Stimulated activated CD8-positive, alpha-beta memory T cell treated with anti-CD3 and anti-CD28 coated beads, Interleukin-15, amount 100 ng/mL, for 1 hour (primary cell): ENCODE measurements around the gene HEMGN.

Experiments
- DNase-seq: peaks from one replicate; pipeline ENCODE4 v3.0.0-alpha.2; 2020; ENCODE audit warnings: low read depth

The HEMGN gene

DNA sequence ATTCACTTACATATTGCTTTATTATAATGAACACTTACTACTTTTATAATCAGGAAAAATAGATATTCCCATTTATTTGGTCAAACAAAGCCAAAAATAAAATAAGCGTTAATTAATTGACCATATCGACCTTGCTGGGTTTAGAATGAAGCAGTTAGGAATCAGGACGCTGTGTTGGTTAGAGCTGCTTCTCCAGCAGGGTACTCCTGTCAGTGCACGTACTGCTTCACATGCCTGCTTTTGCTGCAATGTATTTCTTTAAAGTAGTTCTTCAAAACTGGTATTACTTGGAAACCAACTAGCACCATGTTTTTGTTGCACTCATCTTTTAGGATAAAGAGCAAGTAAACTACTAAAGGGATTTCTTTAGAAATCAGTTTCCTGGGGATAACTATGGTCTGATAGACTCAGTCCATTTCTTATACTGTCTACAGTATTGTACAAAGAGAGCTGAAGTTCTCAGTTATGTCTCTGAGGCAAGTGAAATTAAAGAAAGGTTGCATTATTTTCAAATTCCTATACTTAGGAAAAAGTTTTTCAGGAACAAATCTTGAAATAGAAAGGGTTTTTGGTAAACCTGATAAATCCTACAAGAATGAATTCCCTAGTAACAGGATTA, 8.9 kb downstream of the HEMGN start:
- no peak for DNase-seq

DNA sequence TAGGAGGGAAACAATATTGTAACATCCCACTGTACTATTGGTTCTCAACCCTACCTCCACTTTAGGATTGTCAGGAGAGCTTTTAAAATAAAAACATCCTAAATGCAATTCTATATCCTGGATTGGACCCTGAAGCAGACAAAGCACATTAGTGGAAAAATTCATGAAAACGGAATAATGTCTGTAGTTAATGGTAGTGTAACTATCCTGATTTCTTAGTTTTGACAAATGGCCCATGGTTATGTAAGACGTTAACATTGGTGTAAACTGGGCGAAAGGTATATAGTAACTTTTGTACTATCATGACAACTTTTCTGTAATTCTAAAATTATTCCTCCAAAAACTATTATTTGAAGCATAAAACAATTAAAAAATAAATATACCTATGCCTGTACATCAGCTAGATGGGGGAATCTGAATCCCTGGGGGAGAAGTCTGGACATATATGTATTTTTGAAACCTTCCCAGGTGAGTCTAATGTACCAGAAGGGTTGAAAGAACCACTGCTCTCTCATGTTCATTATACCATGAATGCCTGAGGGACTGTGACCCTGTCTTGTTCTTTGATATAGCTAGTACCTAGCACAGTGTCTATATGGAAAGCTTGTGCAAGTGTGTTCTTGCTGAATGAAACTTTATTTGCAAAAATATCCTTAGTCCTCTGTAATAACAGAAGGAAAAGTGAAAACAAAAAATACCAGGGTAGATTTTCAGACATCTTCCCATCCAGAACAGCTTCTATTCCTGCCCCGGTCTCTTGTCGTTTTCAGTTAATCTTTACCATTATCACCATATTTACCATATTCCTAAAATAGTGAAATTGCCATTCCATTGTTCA, 12.3 kb downstream of the HEMGN start:
- no peak for DNase-seq

DNA sequence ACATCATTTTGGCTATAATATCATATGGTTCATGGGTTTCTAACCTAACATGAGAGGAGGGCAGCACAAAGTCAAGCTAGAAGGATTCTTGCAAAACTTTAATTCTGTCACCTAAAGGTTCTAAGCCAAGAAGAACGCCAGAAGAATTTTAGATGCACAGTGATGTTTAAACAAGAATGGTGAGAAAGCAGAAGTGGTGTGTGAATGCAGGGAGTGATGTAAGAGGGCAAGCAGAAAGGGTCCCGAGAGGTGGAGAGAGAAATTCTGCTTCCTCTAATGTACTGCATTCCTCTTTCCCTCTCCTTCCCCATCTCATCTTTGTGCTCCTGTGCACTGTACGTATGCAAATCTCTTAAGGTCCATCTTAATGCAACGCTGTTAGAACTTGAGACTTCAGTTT, 13.6 kb downstream of the HEMGN start:
- DNase-seq, result no peak

DNA sequence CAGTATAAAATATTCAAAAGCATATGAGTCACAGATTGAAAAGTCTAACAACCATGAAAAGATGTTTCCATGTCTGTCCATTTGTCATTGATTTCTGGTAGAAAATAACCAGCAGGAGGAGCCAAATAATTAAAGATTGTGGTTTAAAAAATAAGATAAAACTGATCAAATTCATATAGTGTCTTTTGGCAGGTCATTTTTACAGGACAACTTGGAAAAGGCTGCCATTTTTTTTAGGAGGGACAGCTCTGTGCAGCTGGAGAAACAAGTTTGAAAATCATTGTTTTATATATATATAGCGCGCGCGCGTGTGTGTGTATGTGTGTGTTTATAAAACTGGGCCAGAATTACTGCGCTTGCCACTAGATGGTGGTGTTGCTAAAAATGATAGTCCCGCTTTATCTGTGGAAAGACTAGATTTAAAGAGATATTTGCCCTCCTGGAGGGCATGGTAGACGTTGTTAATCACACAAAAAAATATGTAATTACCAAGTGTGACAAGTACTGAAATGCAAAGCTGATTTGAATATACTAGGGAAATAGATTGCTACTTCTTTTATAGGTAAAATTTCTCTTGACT, 14.4 kb downstream of the HEMGN start:
- peak; percentile 61 for DNase-seq

DNA sequence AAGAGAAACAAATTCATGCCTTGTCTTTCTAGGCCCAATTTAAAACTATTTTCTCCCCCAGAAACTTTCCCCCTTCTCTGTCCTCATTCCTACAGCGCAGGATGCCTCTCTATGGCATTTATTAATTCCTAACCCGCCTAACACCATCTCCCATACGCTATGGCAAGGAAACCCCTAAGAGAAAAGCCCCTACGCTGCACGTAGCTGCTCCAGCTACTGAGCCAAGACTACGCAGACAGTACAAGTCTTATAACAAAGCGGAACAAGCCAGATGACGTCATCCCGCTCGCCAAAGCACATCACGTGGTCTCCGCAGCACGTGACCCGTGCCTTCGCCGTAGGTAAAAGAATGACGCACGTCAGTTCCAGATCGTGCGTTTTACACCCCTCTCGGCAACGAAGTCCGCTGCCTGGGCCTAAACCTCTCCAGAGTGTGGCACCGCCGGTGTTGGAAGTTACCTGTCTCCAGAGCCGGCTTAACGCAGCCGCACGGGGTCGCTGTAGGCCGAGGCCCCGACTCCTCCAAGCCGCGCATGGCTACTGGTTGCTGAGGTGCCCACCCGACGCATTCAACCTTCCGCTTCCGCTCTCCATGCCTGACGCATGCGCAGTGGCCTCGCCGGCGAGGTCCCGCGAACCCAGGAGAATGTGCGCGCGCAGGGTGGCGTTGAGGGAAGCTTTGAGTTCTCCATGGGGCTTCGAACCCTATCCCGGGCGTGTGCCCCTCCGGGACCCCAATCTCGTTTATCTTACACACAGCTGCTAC, 15.8 kb downstream of the HEMGN start, which contains the start of gene TRMO:
Gene TRMO, minus strand, starts transcription at position 542 of the 766 bp plus-strand sequence. Its CDS starts 7 bp downstream, at position 535.
- DNase-seq, result peak; percentile 96

DNA sequence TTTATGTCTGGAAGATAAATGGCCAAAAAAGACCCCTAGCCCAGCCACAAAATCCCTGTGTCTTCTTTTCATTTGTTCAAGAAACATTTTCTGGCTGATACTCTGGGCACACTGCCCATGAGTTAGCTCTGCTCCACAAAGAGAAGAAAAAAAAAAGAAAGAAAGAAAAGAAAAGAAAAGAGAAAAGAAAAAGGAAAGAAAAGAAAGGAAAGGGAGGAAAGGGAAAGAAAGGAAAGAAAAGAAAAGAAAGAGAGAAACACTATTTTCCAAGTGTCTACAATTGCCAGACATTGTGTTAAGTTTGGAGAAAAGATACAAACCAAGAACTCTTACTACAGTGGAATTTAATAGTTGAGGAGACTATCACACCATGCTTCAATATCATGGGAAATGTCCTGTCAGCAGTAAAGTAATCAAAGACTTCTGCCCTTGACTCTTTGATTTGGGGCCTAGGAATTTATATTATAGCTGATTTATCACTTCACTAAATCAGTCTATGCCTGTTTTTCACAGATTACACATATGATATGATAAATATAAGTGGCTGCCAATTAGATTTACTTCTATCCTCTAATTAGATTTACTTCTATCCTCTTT, 18.7 kb downstream of the HEMGN start:
- DNase-seq, result no peak

- DNase-seq, result no peak
These were observed 19.4 kb downstream of the HEMGN start for GRCh38 chr9:97918611-97919010.

DNA sequence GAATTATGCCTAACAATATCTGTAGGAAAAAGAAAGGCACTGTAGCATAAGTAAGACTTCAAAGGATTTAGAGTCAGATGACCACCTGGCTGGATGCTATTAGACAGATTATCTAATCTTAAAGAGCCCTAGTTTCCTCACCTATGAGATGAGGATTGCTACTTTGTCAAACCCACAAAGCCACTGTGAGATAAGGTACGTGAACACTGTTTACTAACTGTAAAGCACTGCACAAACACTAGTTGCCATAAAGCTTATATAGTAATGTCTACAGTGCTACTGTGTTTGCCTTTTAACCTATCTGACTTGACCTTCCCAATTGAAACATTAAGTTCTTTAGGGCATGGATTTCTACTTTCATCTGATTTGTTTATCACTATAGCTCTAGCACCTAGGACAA, 26.0 kb downstream of the HEMGN start:
- DNase-seq, result no peak

- no peak for DNase-seq
These were observed 26.4 kb downstream of the HEMGN start for GRCh38 chr9:97911528-97911927.

DNA sequence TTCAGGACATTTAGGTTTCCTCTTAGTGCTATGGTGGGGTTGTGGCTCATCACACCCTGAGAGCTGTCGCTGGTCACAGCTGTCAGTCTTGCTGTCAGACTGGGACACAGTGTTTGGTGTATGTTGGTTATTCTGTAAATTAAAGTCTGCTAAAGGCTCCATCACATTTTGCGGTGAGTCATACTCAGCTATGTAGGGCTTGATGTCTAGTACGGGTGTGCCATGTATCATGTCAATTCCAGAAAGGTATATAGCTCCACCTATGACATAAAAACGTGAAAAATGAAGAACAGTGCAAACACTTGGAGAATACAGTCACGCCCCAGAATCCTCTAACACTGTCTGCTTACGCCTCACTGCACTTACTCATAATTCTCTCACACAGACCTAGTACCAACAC, 27.6 kb downstream of the HEMGN start:
- no peak for DNase-seq

DNA sequence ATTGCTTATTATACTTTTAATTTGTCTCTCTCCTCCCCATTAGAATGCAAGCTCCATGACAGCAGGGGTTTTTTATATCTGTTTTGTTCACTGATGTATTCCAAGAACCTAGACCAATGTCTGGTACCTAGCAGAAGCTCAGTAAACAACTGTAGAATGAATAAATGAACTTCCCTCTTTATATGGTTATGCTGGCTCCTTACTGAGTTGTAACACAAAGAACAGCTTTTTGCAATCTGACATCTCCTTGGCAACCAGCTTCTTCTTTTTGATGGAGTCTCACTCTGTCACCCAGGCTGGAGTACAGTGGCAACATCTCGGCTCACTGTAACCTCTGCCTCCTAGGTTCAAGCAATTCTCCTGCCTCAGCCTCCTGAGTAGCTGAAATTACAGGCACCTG, 29.3 kb downstream of the HEMGN start:
- DNase-seq, result no peak

DNA sequence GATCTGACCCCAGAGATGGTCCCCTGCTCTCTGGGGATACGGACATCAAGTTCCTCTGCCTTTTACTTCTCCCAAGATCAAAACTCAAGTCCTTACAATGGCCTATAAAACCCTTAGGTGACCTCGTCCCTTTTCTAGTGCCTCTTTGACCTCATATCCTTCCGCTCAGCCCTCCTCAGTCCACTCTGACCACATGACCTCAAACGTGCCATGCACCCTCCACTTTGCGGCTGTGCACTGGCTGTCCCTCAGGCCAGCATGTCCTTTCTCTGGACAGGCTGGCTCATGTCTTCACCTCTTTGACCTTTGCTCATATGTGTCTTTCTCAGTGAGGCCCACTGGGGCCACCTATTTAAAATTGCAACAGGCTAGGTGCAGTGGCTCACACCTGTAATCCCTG, 30.3 kb downstream of the HEMGN start:
- DNase-seq, result no peak

DNA sequence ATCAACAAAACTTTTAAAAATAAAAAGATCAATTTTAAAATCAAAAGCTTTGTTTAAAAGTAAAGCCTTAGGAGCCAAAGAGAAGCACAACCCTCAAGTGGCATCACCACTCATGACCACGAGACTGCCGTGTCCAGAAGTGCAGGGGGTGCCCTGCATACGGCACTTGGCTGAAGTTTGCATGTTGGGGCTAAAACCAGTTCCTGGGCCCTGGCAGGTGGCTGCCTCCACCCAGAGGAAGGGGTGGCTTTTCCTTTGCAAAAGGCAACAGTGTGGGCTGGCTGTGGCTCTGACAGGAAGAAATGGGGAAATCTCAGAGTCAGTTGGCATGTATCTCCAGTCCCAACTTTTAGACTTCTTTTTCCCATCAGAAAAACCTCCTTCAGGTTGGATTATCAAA, 30.9 kb downstream of the HEMGN start:
- no peak for DNase-seq

GRCh38 chr9:97906236-97906831, 31.6 kb downstream of the HEMGN start:
- DNase-seq, result no peak

- DNase-seq, result no peak
These were observed 32.7 kb downstream of the HEMGN start for GRCh38 chr9:97905228-97905627.

DNA sequence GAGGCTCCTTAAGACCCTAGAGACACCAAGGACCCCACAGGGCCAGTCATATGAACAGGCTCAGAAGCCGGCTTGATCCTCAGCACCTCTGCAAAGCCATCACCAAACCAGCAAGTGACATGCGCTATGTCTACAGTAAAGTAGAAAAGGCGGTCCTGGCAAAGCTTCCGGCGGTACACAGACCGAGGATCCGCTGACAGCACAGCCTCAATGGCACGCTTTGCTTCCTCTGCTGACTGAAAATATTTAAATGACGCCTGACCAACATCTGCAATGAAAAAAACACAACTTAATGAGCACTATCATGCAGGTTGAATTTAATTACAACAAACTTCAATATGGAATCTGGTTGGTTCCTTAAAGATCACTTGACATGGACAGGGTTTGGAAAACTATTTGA, 33.2 kb downstream of the HEMGN start:
- no peak for DNase-seq

DNA sequence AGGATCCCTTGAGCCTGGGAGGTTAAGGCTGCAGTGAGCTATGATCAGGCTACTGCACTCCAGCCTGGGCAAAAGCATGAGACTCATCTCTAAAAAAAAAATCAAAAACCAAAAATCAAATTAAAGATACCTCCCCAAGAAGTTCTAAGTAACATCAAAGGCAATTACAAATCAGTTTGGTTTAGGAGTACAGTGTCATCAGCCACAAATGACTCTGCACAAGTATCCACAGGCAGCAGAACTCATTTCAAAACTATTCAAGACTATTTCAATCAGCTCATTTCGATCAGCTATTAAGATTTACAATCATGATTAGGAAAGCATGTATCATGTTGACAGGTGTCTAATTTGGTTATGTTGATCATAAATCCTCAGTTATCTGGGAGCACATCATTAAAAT, 34.8 kb downstream of the HEMGN start:
- DNase-seq, result no peak

GRCh38 chr9:97900738-97901565, 37.0 kb downstream of the HEMGN start:
- no peak for DNase-seq

DNA sequence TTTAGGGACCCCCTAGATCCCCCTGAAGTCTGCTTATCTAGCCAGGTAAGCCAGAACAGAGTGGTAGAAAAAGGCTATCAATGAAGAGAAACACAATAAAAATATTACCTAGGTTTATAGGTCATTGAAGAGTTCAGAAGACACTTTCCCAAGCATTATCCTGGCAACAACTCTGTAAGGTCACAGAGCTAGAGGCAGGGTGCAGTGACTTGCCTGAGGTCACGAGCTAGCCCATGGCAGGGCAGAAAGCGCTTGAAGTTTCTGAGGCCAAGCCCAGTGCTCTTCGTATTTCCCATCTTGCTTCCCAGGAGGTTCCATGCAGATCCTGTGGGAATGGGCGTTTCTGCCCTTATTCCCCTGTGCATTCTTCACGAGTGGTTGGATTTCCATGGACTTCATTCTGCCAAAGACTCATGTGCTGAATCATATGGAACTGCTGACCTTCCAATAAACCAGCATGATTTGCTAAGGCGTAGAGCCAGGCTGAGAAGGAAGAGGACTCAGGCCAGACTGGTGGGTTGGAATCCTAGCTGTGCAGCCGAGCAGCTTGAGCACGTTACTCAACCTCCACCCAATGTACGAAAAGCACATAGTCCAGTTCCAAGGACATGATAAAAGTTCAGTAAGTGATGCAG, 37.8 kb downstream of the HEMGN start:
- no peak for DNase-seq

DNA sequence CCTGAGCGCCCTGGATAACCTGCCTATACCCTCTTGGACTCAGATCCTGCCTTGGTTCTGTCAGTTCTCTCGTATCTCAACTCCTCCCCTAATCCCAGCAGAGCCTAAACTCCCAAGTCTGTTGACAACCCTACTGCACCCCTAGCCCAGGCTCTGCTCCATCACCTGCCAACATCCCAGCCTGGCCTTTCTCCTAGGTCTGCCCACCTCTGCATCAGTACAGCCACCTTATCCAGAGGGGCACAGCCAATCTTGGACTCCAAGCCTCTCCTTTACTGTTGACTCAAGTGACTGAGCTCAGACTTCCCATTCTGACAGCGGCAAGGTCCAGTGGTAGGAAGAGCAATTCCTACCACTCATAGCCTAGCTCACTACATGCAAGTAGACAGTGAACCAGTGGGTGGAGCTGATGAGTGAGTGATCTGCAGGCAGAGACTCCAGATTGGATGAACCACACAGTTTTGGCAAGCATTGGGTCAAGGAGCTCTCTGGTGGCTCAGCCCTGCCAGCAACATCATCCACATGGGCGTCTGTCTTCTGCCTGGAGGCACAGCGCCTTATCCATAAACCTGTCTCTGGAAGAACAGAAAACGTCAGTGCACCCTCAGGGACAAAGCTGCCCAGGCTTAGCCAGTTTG, 42.2 kb downstream of the HEMGN start:
- no peak for DNase-seq
